Mammary epithelial cell (primary cell): Measurements from ENCODE around the gene NCSTN.

Experiments
- EZH2 ChIP-seq: IDR thresholded peaks from 2 replicates; pipeline ENCODE4 v1.6.1; 2012; ENCODE audit warnings: low read length, inconsistent platforms, borderline replicate concordance
- TF ChIP-seq, protein P1 (sequence below), 2 donors: IDR thresholded peaks in 1 of 2; conservative IDR thresholded peaks in 1 of 2; 2 replicates each; pipeline ENCODE4 v1.5.1; 2011 to 2012; ENCODE audit warnings: inconsistent platforms in 2 of 2, low read length in 2 of 2, mild to moderate bottlenecking in 2 of 2, control low read depth in 1 of 2, low read depth in 1 of 2; ENCODE audit not compliant: insufficient read depth in 1 of 2; ENCODE audit errors: extremely low read depth in 1 of 2

DNA sequence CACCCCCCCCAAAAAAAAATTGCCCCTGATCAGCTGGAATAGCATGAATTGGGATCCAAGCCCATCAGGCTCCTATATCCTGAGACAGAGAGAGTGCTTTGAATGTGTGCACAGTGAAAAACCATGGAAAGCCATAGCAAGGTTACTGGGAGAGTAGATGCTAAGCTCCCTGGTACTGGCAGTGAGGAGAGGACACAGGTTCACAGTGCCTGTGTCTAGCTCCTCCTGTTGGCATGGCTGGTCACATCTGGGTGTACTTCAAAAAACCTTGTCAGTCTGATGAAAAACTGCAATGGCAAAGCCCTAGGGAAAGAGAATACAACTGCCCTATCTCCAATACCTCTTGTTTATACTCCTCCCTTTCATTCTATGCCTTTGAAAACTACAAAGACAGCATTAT lies 13.1 kb upstream of the NCSTN start:
- TF ChIP-seq, protein P1, sequence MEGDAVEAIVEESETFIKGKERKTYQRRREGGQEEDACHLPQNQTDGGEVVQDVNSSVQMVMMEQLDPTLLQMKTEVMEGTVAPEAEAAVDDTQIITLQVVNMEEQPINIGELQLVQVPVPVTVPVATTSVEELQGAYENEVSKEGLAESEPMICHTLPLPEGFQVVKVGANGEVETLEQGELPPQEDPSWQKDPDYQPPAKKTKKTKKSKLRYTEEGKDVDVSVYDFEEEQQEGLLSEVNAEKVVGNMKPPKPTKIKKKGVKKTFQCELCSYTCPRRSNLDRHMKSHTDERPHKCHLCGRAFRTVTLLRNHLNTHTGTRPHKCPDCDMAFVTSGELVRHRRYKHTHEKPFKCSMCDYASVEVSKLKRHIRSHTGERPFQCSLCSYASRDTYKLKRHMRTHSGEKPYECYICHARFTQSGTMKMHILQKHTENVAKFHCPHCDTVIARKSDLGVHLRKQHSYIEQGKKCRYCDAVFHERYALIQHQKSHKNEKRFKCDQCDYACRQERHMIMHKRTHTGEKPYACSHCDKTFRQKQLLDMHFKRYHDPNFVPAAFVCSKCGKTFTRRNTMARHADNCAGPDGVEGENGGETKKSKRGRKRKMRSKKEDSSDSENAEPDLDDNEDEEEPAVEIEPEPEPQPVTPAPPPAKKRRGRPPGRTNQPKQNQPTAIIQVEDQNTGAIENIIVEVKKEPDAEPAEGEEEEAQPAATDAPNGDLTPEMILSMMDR (conservative IDR thresholded peaks at IDR 0.05 in 1 of 2, IDR thresholded peaks at IDR 0.05 in 1 of 2; ENCODE audit: extremely low read depth in 1 of 2, insufficient read depth in 1 of 2, low read depth in 1 of 2, low read length in 2 of 2) = no peak
- TF ChIP-seq EZH2 = no peak
